HepG2 (cell line): Measurements from ENCODE around the gene AAMP. TPM values are rescaled to one million over a fixed set of nuclear protein-coding genes. Genes with fewer than 3 reads are reported as not detected.

Source experiments
- ATM ChIP-seq: fragments of 450-650 bp; IDR thresholded peaks from 2 replicates; pipeline ENCODE4 v1.7.1; 2017; ENCODE audit warnings: mild to moderate bottlenecking, borderline replicate concordance
- MAF1 ChIP-seq: sonication (generic); formaldehyde crosslinking; IDR thresholded peaks from 2 replicates; pipeline ENCODE4 v1.5.0; 2020; ENCODE audit warnings: missing genetic modification reagents, borderline replicate concordance
- NFAT5 ChIP-seq: sonication (generic); formaldehyde crosslinking; IDR thresholded peaks from 2 replicates; pipeline ENCODE4 v1.4.0; 2020; ENCODE audit warnings: missing genetic modification reagents
- NFE2 ChIP-seq: sonication (generic); formaldehyde crosslinking; IDR thresholded peaks from 2 replicates; pipeline ENCODE4 v1.4.0; 2020; ENCODE audit warnings: missing genetic modification reagents
- RNF219 ChIP-seq: sonication (generic); formaldehyde crosslinking; IDR thresholded peaks from 2 replicates; pipeline ENCODE4 v1.5.0; 2020; ENCODE audit warnings: mild to moderate bottlenecking, missing genetic modification reagents
- TMF1 ChIP-seq: sonication (generic); formaldehyde crosslinking; IDR thresholded peaks from 2 replicates; pipeline ENCODE4 v1.8.1; 2022; ENCODE audit warnings: low read depth, missing genetic modification reagents
- ZBTB26 ChIP-seq: IDR thresholded peaks from 2 replicates; pipeline ENCODE4 v1.6.1; 2016; ENCODE audit warnings: missing compliant biosample characterization, missing genetic modification reagents, borderline replicate concordance
- ZMAT3 ChIP-seq: sonication (generic); formaldehyde crosslinking; conservative IDR thresholded peaks from 2 replicates; pipeline ENCODE4 v1.7.0; 2021; ENCODE audit warnings: missing genetic modification reagents
- ZNF337 ChIP-seq: sonication (generic); formaldehyde crosslinking; IDR thresholded peaks from 2 replicates; pipeline ENCODE4 v1.5.1; 2020; ENCODE audit warnings: missing genetic modification reagents, low read depth, mild to moderate bottlenecking, borderline replicate concordance
- ZNF441 ChIP-seq: sonication (generic); formaldehyde crosslinking; IDR thresholded peaks from 2 replicates; pipeline ENCODE4 v1.7.0; 2021; ENCODE audit warnings: missing genetic modification reagents, borderline replicate concordance
- ZNF720 ChIP-seq: sonication (generic); formaldehyde crosslinking; IDR thresholded peaks from 2 replicates; pipeline ENCODE4 v1.4.0; 2020; ENCODE audit warnings: missing genetic modification reagents
- polyA plus RNA-seq, 8 experiments: library from polyadenylated mRNA; depleted of rRNA in 3 of 8; stranded (reverse) in 7 of 8; unstranded in 1 of 8; fragments of >200 nt; fragmentation: Illumina TruSeq in 4 of 8; extraction: Trizol in 4 of 8; gene quantifications; 2 replicates each; pipeline versions ENCODE4 v1.2.1 to v1.2.3, GENCODE V29; 2011 to 2016; ENCODE audit warnings: low read depth in 4 of 8, missing spikeins in 1 of 8, mixed read lengths in 1 of 8; ENCODE audit not compliant: insufficient read depth in 1 of 8
- total RNA-seq, 5 experiments: library from RNA; depleted of rRNA; stranded (reverse); fragments of >200 nt; fragmentation: Illumina TruSeq; extraction: Trizol; gene quantifications; 2 replicates each; pipeline ENCODE4 v1.2.3, GENCODE V29; 2016; ENCODE audit warnings: low read depth in 1 of 5
- TF ChIP-seq, protein P1 (sequence below): sonication (generic); formaldehyde crosslinking; IDR thresholded peaks from 2 replicates; pipeline ENCODE4 v1.4.0; 2020; ENCODE audit warnings: missing genetic modification reagents

The AAMP gene
- total and polyA plus RNA-seq, 2 of the 13 experiments (the other 11 are each of a cell fraction or from before 2014, with no cell fraction given) = 110 to 186 TPM

DNA sequence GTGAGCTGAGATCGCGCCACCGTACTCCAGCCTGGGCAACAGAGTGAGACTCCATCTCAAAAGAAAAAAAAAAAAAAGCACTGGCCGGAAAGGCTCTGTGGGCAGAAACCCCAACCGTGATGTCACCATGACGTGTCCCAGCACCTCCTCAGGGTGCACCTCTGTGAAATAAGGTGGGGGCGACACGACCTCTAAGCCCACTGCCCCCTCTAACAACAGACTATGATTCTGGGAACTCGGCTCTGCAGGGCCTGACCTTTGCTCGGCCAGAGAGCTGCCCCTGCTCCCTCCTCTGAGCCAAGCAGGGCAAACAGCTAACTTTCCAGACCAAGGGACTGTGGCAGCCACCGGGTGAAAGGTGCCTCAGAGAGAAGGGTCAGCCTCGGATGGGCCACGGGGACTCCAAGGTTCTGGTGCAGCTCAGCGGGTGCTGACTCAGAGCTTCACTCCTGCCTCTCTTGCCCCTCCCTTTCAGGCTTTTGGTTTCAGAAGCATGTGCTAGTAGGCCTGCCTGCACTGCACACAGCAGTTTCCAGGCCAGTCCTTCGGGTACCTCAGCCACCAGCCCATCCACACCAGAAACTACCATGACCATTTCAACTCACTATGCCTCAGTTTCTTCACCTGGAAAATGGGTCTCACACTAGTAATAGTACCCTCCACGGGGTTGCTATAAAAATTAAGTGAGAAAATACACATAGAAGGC is 14.3 kb upstream of the AAMP start (continued):
- no peak for TF ChIP-seq NFAT5 (CRISPR knock-in tag)
- no peak for TF ChIP-seq NFE2 (CRISPR knock-in tag)
- TF ChIP-seq ZNF441 (CRISPR knock-in tag) = no peak
- no peak for TF ChIP-seq ZNF337 (CRISPR knock-in tag)
- no peak for TF ChIP-seq TMF1 (CRISPR knock-in tag)
- no peak for TF ChIP-seq MAF1 (CRISPR knock-in tag)
- 0 out of 2 replicates have a peak, but pooled peaks have one; percentile 32 for TF ChIP-seq ZMAT3 (CRISPR knock-in tag)
- TF ChIP-seq ZBTB26 (CRISPR knock-in tag) = no peak
- no peak for TF ChIP-seq RNF219
- no peak for TF ChIP-seq ATM
- TF ChIP-seq ZNF720 = no peak
- TF ChIP-seq, protein P1, sequence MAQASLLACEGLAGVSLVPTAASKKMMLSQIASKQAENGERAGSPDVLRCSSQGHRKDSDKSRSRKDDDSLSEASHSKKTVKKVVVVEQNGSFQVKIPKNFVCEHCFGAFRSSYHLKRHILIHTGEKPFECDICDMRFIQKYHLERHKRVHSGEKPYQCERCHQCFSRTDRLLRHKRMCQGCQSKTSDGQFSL (CRISPR knock-in tag) = no peak
